HG03457 (cell line): ENCODE measurements around the gene RELT.

Experiments used
- ATAC-seq: cut with Tn5 transposase; IDR thresholded peaks from one replicate; pipeline ENCODE4 v1.9.1; 2021; ENCODE audit warnings: moderate number of reproducible peaks; ENCODE audit not compliant: unreplicated experiment

The RELT gene

DNA sequence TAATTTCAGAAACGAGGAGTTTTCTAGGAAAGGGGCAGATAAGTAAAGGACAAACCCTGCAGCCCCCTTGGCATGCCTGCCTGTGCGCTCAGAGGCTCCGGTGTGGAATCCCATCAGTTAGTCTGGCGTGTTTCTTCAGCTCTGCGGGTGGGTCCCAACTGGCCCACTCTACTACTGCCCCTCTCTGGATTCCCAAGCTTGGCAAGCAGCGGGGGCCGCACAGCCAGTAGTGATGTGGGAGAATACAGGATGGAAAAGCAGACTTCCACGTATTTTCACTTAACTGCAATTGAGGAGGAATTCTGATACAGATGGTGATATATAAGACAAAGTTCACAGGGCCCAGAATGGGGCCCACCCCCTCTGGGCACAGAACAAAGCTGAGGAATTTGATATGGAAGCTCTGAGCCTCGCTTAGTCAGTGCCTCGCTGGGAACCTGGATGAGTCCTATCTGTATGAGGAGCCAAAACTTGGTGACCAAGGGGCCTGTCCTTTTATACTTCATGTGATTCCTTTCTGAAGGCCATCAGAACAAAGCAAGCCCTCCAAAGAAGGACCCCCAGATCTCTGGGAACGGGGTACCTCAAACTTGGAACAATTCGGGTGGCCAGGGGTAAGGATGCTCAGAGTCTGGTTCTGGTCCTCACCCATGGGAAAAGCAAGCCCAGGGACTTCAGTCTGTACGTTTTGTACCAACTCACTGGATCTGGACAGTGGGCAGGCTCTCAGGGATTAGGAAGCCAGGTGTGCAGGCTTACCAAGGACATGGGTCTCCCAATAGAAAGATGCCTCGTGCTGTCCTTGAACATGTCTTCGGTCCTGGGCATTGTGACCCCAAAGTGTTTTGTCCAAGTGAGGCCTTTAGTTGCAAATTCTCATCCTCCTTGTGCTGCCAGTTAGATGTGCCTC is 26.0 kb downstream of the RELT start:
- no peak for ATAC-seq

GRCh38 chr11:73402834-73403185 is 26.6 kb downstream of the RELT start:
- no peak for ATAC-seq

DNA sequence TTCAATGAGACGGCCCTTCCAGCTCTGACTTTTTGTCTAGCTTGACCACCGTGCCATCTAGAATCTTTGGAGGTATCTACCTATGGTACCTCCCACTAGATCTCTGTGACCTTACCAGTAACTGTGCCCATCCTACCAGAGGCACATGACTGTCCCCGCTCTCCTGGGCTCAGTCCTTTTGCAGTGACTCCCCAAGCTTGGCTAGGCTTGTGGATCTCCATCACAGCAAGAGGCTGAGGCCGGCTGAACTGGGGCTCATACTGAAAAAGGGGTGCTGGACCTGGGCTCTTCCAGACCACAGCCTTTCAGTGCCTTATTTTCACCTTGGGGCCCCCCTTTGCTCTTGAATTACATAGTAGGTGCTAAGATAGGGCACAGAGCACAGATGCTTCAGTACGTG is 27.3 kb downstream of the RELT start:
- ATAC-seq: no peak

GRCh38 chr11:73404048-73404447 is 27.8 kb downstream of the RELT start:
- no peak for ATAC-seq

GRCh38 chr11:73404506-73405145 is 28.4 kb downstream of the RELT start:
- no peak for ATAC-seq

DNA sequence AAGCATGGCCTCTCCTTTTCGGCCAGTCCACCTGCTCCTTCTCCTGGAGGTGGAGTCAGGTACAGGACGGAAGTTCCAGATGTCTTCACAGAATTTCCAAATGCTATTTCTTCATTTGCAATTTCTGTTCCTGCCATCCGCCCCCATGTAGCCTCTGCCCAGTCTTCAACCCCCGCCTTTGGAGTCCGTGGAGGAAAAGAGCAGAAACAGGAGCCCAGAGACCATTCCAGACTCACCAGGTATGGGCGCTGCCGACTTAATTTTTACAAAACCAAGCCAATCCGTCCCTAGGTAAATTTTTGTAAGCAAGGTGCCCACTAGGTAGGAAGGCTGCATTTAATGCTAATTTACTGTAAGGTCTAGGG is 28.9 kb downstream of the RELT start:
- ATAC-seq: no peak

- no peak for ATAC-seq
Observed at GRCh38 chr11:73406131-73406530, 29.9 kb downstream of the RELT start.

- no peak for ATAC-seq
Observed at GRCh38 chr11:73406619-73407018, 30.4 kb downstream of the RELT start.

DNA sequence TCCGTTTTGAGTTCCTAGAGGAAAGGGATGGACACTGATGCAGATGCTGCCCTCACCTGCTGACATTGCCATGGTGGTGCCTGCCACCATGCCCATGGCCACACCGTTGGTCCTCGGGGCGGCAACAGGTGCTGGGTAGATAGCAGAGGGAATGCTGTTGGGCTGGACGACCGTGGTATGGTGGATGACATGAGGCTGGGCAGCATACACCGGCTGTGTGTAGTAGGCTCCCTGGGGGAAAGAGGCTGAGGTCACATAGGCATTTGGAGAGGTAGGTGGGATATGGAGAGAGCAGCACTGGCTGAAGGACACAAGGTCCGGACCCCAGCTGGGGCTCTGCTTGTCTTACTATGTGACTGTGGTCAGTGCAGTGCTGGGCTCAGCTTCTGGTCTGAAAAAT is 33.2 kb downstream of the RELT start:
- ATAC-seq: no peak

DNA sequence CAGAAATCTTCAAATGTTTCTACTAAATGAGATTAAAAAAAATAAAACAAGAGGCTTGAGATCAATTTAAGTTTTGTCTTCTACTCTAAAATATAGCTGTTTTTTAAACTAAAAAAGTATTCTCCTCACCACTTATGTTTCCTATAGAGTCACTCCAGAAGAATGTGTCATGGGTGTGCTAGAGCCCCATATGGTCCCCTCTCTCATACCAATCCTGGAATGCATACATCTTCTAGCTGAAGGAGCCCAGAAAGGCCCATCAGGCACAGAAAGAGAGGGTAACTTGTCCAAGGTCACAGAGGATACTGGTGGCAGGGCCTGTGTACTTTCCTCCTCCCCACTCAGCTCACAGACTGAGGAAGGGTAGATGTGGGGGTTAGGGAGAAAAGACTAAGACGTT is 34.4 kb downstream of the RELT start:
- no peak for ATAC-seq

- ATAC-seq: no peak
Observed at GRCh38 chr11:73411031-73411430, 34.8 kb downstream of the RELT start.

GRCh38 chr11:73412308-73412707 is 36.1 kb downstream of the RELT start:
- ATAC-seq: no peak

GRCh38 chr11:73413256-73413655 is 37.1 kb downstream of the RELT start:
- no peak for ATAC-seq

GRCh38 chr11:73414977-73415651 is 38.9 kb downstream of the RELT start:
- no peak for ATAC-seq

- ATAC-seq: no peak
Observed at GRCh38 chr11:73415854-73416615, 39.8 kb downstream of the RELT start.

GRCh38 chr11:73416786-73417185 is 40.6 kb downstream of the RELT start:
- no peak for ATAC-seq

GRCh38 chr11:73420136-73420535 is 43.9 kb downstream of the RELT start:
- no peak for ATAC-seq

DNA sequence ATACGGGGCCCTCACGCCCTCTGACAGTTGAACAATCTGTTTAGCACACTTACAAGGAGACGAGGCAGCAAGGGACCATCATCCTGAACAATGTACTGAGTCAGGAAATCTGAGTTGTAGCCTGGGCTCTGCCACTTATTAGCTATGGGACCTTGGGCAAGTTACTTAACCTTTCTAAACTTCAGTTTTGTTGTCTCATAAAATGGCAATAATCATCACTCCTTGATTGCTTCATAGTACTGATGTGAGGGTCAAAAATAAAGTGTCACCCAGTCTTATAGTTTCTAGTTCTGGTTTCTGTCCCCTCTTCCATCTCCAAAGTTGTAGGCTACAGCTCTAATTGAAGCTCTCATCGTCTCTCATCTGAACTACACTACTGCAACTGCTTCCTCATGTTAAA is 46.7 kb downstream of the RELT start:
- ATAC-seq: no peak

DNA sequence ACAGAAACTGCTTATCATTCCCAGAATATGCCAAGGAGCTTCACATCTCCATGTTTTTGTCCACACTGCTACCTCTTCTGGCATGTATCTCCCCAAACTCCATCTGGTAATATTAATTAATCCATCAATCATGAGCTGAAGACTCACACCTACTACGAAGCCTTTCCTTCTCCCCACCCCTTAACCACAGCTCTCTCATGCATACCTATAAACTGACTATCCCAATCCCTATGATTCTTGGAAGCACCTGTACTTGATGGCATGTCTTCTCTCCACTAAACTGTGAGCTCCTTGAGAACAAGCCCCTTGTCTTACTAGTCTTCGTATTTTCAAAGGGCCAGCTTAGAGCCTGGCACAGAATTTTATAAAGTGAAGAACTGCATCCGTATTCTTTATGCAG is 47.3 kb downstream of the RELT start:
- no peak for ATAC-seq

DNA sequence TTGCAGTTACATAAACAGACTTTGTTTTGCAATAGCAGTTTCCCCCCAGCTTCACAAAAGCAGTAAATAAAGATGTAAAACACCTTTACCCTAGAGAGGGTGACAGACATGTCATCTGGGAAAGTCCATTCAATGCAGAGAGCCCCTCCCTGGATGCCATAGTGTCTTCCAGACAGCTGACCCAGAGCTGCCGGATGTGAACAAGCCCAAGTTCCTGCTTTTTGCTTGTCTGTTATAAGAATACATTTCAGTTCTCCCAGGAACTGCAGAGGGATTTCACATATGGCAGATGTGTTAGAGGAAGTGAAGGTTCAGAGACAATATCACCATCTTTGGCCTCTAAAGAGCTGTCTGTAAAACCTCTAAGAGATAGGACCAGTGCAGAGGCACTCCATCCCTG is 48.9 kb downstream of the RELT start:
- ATAC-seq: no peak

DNA sequence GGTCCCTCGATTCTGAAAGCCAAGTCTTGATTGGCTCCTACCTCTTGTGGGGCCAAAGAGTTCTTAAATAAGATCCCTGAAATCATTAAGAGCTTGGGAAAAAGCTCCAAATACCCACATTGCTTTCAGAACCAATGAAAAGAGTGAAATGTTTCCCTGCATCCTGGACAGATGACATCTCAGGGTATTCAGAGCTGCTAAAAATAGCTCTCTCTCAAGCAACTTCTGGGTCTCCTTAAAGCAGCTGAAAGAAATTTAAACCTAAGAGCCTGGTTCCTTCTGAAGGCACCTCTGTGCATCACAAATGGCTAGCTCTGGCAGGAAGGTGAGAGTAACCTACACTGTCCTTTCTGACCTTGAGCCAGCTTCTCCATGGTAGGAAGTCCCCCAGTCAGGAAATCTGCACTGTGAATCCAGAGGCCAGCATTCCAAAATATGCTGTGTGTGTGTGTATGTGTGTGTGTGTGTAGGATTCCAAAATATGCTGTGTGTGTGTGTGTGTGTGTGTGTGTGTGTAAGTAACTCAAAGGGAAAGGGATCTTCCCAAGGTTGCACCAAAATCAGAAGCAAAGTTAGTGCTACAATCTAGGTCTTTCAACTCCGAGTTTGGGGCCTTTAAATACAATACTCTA is 50.1 kb downstream of the RELT start:
- ATAC-seq: no peak
